Endothelial cell of umbilical vein (primary cell): ENCODE measurements around the gene ZNF648. TPM values are rescaled to one million over a fixed set of nuclear protein-coding genes. Genes with fewer than 3 reads are reported as not detected.

Experiments used
- BruUV-seq: library from RNA; stranded (reverse); fragments of 400-500 nt; replicated peaks from 2 replicates; lab custom pipeline; 2021; lab: Mats Ljungman, UMichigan
- CTCF ChIA-PET: fragments of 300-600, 350-600 bp; sonication (Branson Sonifier 250); formaldehyde crosslinking; loops from one replicate; lab custom pipeline; 2021; ENCODE audit warnings: antibody characterized with exemption, inconsistent platforms; lab: Charles Lee
- POLR2A ChIA-PET: fragments of 300-600, 350-600 bp; sonication (Branson Sonifier 250); formaldehyde crosslinking; loops from one replicate; lab custom pipeline; 2021; ENCODE audit warnings: antibody characterized with exemption, inconsistent platforms; lab: Charles Lee
- DNase-seq: peaks from one replicate; pipeline ENCODE4 v3.0.0-alpha.2; 2011; ENCODE audit warnings: low read depth, low spot score
- FAIRE-seq: peaks from 2 replicates; lab custom pipeline; 2011; peaks lifted over from hg19 to GRCh38; lab: Jason Lieb, UNC
- H2AFZ ChIP-seq: 2 replicates; pipeline ENCODE4 v1.6.0; 2012; ENCODE audit warnings: low read depth, low read length, control low read depth, inconsistent platforms
- H3K27ac ChIP-seq: 2 replicates; pipeline ENCODE4 v1.5.1; 2011; ENCODE audit warnings: low read depth, mild to moderate bottlenecking, control low read depth, low read length, moderate library complexity; ENCODE audit not compliant: insufficient read depth
- H3K27me3 ChIP-seq, 2 experiments: 2 replicates each; pipeline versions ENCODE4 v1.6.0 to v1.6.1; 2011; ENCODE audit warnings: low read length in 2 of 2, mixed read lengths in 1 of 2; ENCODE audit not compliant: control insufficient read depth in 2 of 2, insufficient read depth in 2 of 2
- H3K36me3 ChIP-seq, 2 experiments: 2 replicates in 1 of 2; 3 replicates in 1 of 2; pipeline ENCODE4 v1.5.1; 2011; ENCODE audit warnings: low read length in 2 of 2, mild to moderate bottlenecking in 1 of 2, moderate library complexity in 1 of 2; ENCODE audit not compliant: control insufficient read depth in 2 of 2, insufficient read depth in 2 of 2; ENCODE audit errors: extremely low read depth in 1 of 2
- H3K4me1 ChIP-seq: 3 replicates; pipeline ENCODE4 v1.5.1; 2011; ENCODE audit warnings: mild to moderate bottlenecking, low read length; ENCODE audit not compliant: control insufficient read depth, insufficient read depth; ENCODE audit errors: extremely low read depth
- H3K4me2 ChIP-seq: 2 replicates; pipeline ENCODE4 v1.6.1; 2011; ENCODE audit warnings: low read length, control low read depth, mixed read lengths; ENCODE audit not compliant: insufficient read depth
- H3K4me3 ChIP-seq, 3 experiments: fragments of 200-600 bp in 1 of 3; sonication (generic), shearing (Covaris generic) in 1 of 3; replicated peaks in 1 of 3; 2 replicates each; pipeline ENCODE4 v1.5.1; 2011 to 2016; ENCODE audit warnings: control low read depth in 3 of 3, low read length in 3 of 3, mild to moderate bottlenecking in 2 of 3, inconsistent platforms in 1 of 3, low read depth in 1 of 3, moderate library complexity in 1 of 3; ENCODE audit not compliant: insufficient read depth in 1 of 3
- H3K79me2 ChIP-seq: 2 replicates; pipeline ENCODE4 v1.6.0; 2012; ENCODE audit warnings: low read length, inconsistent platforms; ENCODE audit not compliant: control insufficient read depth, insufficient read depth
- H3K9ac ChIP-seq: replicated peaks from 2 replicates; pipeline ENCODE3; 2011; ENCODE audit warnings: low read length, control low read depth; ENCODE audit not compliant: insufficient read depth; ENCODE audit errors: extremely low read depth
- H3K9me1 ChIP-seq: replicated peaks from 3 replicates; pipeline ENCODE4 v1.6.0; 2011; ENCODE audit warnings: mild to moderate bottlenecking, low read length; ENCODE audit not compliant: control insufficient read depth, insufficient read depth; ENCODE audit errors: extremely low read depth
- H3K9me3 ChIP-seq: replicated peaks from 2 replicates; pipeline ENCODE4 v1.5.1; 2012; ENCODE audit warnings: low read length, inconsistent platforms; ENCODE audit not compliant: control insufficient read depth, insufficient read depth
- H4K20me1 ChIP-seq: replicated peaks from 2 replicates; pipeline ENCODE3; 2011; ENCODE audit warnings: mild to moderate bottlenecking, low read length; ENCODE audit not compliant: control insufficient read depth, insufficient read depth; ENCODE audit errors: extremely low read depth
- CTCF ChIP-seq, 2 donors: IDR thresholded peaks; 1 replicate in 1 of 2; 2 replicates in 1 of 2; pipeline ENCODE4 v1.5.1; 2011; ENCODE audit warnings: low read length in 2 of 2, mild to moderate bottlenecking in 2 of 2, moderate library complexity in 2 of 2, control low read depth in 1 of 2, inconsistent platforms in 1 of 2, low read depth in 1 of 2; ENCODE audit not compliant: insufficient read depth in 1 of 2; ENCODE audit errors: extremely low read depth in 1 of 2
- EZH2 ChIP-seq: IDR thresholded peaks from 2 replicates; pipeline ENCODE4 v1.6.1; 2012; ENCODE audit warnings: borderline replicate concordance, low read depth, mild to moderate bottlenecking, moderate library complexity, low read length, inconsistent platforms; ENCODE audit not compliant: severe bottlenecking
- GATA2 ChIP-seq: IDR thresholded peaks from 2 replicates; pipeline ENCODE4 v1.7.0; 2011; ENCODE audit warnings: low read depth, mild to moderate bottlenecking, moderate library complexity, mixed read lengths, low read length; ENCODE audit not compliant: insufficient read length, insufficient read depth
- MAX ChIP-seq: IDR thresholded peaks from 2 replicates; pipeline ENCODE4 v1.6.1; 2011; ENCODE audit not compliant: insufficient read depth, insufficient read length
- MYC ChIP-seq: IDR thresholded peaks from one replicate; pipeline ENCODE4 v1.6.1; 2011; ENCODE audit warnings: mild to moderate bottlenecking, low read depth, low read length
- POLR2A ChIP-seq: IDR thresholded peaks from 2 replicates; pipeline ENCODE4 v1.6.1; 2012; ENCODE audit warnings: low read depth, mild to moderate bottlenecking, control low read depth, low read length
- POLR2AphosphoS5 ChIP-seq: IDR thresholded peaks from 2 replicates; pipeline ENCODE4 v1.6.1; 2012; ENCODE audit warnings: low read depth, mild to moderate bottlenecking, control low read depth, low read length, moderate library complexity; ENCODE audit not compliant: insufficient read depth
- dilution Hi-C: fragments of 300-500 bp; cut with MboI; formaldehyde crosslinking; loops from one replicate; pipeline ENCODE4 v1.15.0; 2019; ENCODE audit warnings: low sequenced_read_pairs; ENCODE audit not compliant: extremely low pct_ligation_motif_present
- intact Hi-C: fragments of 100-400 bp; cut with micrococcal nuclease; formaldehyde crosslinking; loops from one replicate; pipeline ENCODE4 v1.10.0; 2022
- polyA plus RNA-seq, 4 experiments: library from polyadenylated mRNA; depleted of rRNA in 3 of 4; stranded (reverse) in 3 of 4; unstranded in 1 of 4; fragments of >200 nt; gene quantifications; 2 replicates each; pipeline versions ENCODE4 v1.2.1 to v1.2.3, GENCODE V29; 2011 to 2012; ENCODE audit warnings: missing spikeins in 1 of 4
- total RNA-seq: library from RNA; stranded (reverse); gene quantifications from 2 replicates; pipeline ENCODE4 v1.2.3, GENCODE V29; 2021

The ZNF648 gene
- total and polyA plus RNA-seq, 2 donors (not counting 3 experiments of a cell fraction or from before 2014, with no cell fraction given) = not detected

- ChIA-PET CTCF (interaction anchor here (0.6 to 4.9 kb wide), 7 partner anchors 10 to 41 kb away, joined by 3 to 35 read pairs (median 4); no protein-coding TSS in a partner anchor), POLR2A (no interaction called here)
- Histone ChIP-seq H3K4me2 (no peak overlapping the region), H3K9me3 (no peaks in the 10 kb centered on the region), H3K27ac (no peak overlapping the region), H3K9ac (no peak overlapping the region), H3K4me3 (no peak overlapping the region), H2AFZ (no peak overlapping the region), H3K9me1 (no peaks in the 10 kb centered on the region), H3K36me3 (no peaks in the 10 kb centered on the region), H3K27me3 (no peaks in the 10 kb centered on the region), H3K79me2 (no peaks in the 10 kb centered on the region), H3K4me1 (no peaks in the 10 kb centered on the region), H4K20me1 (no peaks in the 10 kb centered on the region)
- no TSS peak for BruUV-seq
- TF ChIP-seq POLR2AphosphoS5 = no peak
- TF ChIP-seq CTCF (IDR thresholded peaks at IDR 0.05; ENCODE audit: extremely low read depth in 1 of 2, insufficient read depth in 1 of 2, low read depth in 1 of 2, low read length in 2 of 2) = peak; percentile 47 to 85
- TF ChIP-seq EZH2 = no peak
- TF ChIP-seq MAX = no peak
- TF ChIP-seq GATA2 = no peak
- intact Hi-C loops = no loop called here
- FAIRE-seq (peak; percentile 72), DNase-seq (peak; percentile 26)
- dilution Hi-C loops = no loop called here
Observed at GRCh38 chr1:182069028-182069466, 7.5 kb upstream of the ZNF648 start.

- Histone ChIP-seq H3K9me3 (no peaks in the 10 kb centered on the region), H3K9me1 (no peaks in the 10 kb centered on the region), H3K4me3 (no peak overlapping the region), H3K4me2 (no peak overlapping the region), H3K79me2 (no peaks in the 10 kb centered on the region), H2AFZ (no peak overlapping the region), H4K20me1 (no peaks in the 10 kb centered on the region), H3K27ac (no peak overlapping the region), H3K27me3 (no peaks in the 10 kb centered on the region), H3K36me3 (no peaks in the 10 kb centered on the region), H3K4me1 (no peaks in the 10 kb centered on the region), H3K9ac (no peak overlapping the region)
- dilution Hi-C loops = no loop called here
- TF ChIP-seq MYC (no peak), POLR2A (no peak)
- ChIA-PET POLR2A (no interaction called here), CTCF (interaction anchor here (1.6 kb wide), 1 partner anchor 14 kb away, joined by 4 read pairs; no protein-coding TSS in a partner anchor)
- no TSS peak for BruUV-seq
- FAIRE-seq = no peak
- no peak for DNase-seq
- intact Hi-C loops = no loop called here
Observed at GRCh38 chr1:182066934-182067333, 5.4 kb upstream of the ZNF648 start.
